Body of pancreas (tissue), 4 donors: ENCODE data around the gene LSAMP. TPM values are rescaled to one million over a fixed set of nuclear protein-coding genes. Genes with fewer than 3 reads are reported as not detected.

ENCODE experiments used
- ATAC-seq: fragments of 150-250 bp; one replicate; pipeline ENCODE4 v1.9.1; 2016
- DNase-seq, 4 donors: peaks; one replicate each; pipeline ENCODE4 v3.0.0-alpha.2; 2019
- H3K27ac ChIP-seq, 4 donors: fragments of 200-600 bp; sonication (generic); 1 replicate in 3 of 4; 2 replicates in 1 of 4; pipeline versions ENCODE4 v1.5.1 to v1.6.1; 2016 to 2019; ENCODE audit warnings: mild to moderate bottlenecking in 1 of 4, mixed read lengths in 1 of 4, moderate library complexity in 1 of 4
- H3K27me3 ChIP-seq, 2 donors: fragments of 200-600 bp; sonication (generic); one replicate each; pipeline ENCODE4 v1.6.0; 2016; ENCODE audit warnings: mild to moderate bottlenecking in 1 of 2
- H3K36me3 ChIP-seq, 2 donors: fragments of 200-600 bp; sonication (generic); replicated peaks in 1 of 2; 2 replicates each; pipeline ENCODE4 v1.5.1; 2016; ENCODE audit warnings: low read depth in 2 of 2; ENCODE audit not compliant: insufficient read depth in 1 of 2
- H3K4me1 ChIP-seq: fragments of 200-600 bp; sonication (generic); one replicate; pipeline ENCODE4 v1.6.0; 2016
- H3K4me3 ChIP-seq, 2 donors: fragments of 200-600 bp; sonication (generic); 1 replicate in 1 of 2; 2 replicates in 1 of 2; pipeline ENCODE4 v1.5.1; 2016 to 2019
- H3K9me3 ChIP-seq, 3 donors: fragments of 200-600 bp; sonication (generic); 1 replicate in 2 of 3; 2 replicates in 1 of 3; pipeline ENCODE4 v1.5.1; 2016
- CTCF ChIP-seq, 7 experiments: fragments of 450-650 bp in 4 of 7; fragments of 200-600 bp in 3 of 7; sonication (generic) in 3 of 7; IDR thresholded peaks; one replicate each; pipeline ENCODE4 v1.5.1; 2016 to 2019; ENCODE audit warnings: antibody characterized with exemption in 7 of 7
- POLR2A ChIP-seq, 3 donors: fragments of 450-650 bp; IDR thresholded peaks; one replicate each; pipeline ENCODE4 v1.6.1; 2016; ENCODE audit warnings: antibody characterized with exemption in 3 of 3, mild to moderate bottlenecking in 2 of 3
- WGBS, 2 donors: methylation state at CpG; one replicate each; pipeline ENCODE4 v1.1.5; 2017; 5-methylcytosine and 5-hydroxymethylcytosine counted together
- intact Hi-C: fragments of 100-400 bp; cut with DNase I; formaldehyde crosslinking; loops from one replicate; pipeline ENCODE4 v1.15.1; 2023
- total RNA-seq, 2 donors: library from RNA; depleted of rRNA; stranded (reverse); fragments of >200 nt; gene quantifications; one replicate each; pipeline ENCODE4 v1.1.0, GENCODE V29; 2016

Gene LSAMP
- total RNA-seq, 2 donors from 2014 or later = 1.6 to 2.1 TPM

- intact Hi-C loops = no loop called here
- Histone ChIP-seq H3K27me3 (no peaks in the 10 kb centered on the region), H3K9me3 (no peaks in the 10 kb centered on the region), H3K4me1 (no peaks in the 10 kb centered on the region), H3K27ac (no peak overlapping the region), H3K4me3 (no peak overlapping the region), H3K36me3 (no peaks in the 10 kb centered on the region)
- DNase-seq (no peak), ATAC-seq (no peak)
- 31 to 39% methylated on average over 2 of the region's 2 CpGs for WGBS, 2 donors
- TF ChIP-seq POLR2A (IDR thresholded peaks at IDR 0.05) = no peak
- no peak for TF ChIP-seq CTCF (IDR thresholded peaks at IDR 0.05)
Measured at GRCh38 chr3:116425126-116425525, 20.2 kb downstream of the LSAMP start.

GRCh38 chr3:116423945-116424344, 21.3 kb downstream of the LSAMP start:
- no peaks in the 10 kb centered on the region for H3K36me3 ChIP-seq
- no peaks in the 10 kb centered on the region for H3K9me3 ChIP-seq
- WGBS, 2 donors = 7 to 12% methylated on average over 1 of the region's 1 CpG
- no peak overlapping the region for H3K4me3 ChIP-seq
- no peaks in the 10 kb centered on the region for H3K4me1 ChIP-seq
- DNase-seq (no peak), ATAC-seq (no peak)
- no peak overlapping the region for H3K27ac ChIP-seq
- H3K27me3 ChIP-seq = no peaks in the 10 kb centered on the region
- intact Hi-C loops = no loop called here
- no peak for TF ChIP-seq POLR2A (IDR thresholded peaks at IDR 0.05)
- TF ChIP-seq CTCF (IDR thresholded peaks at IDR 0.05) = no peak

GRCh38 chr3:116423374-116423773, 21.9 kb downstream of the LSAMP start:
- no peak overlapping the region for H3K4me3 ChIP-seq
- no peaks in the 10 kb centered on the region for H3K36me3 ChIP-seq
- no peak for DNase-seq
- 12% methylated on average over 3 of the region's 3 CpGs for WGBS, 2 donors
- intact Hi-C loops = no loop called here
- H3K27me3 ChIP-seq = no peaks in the 10 kb centered on the region
- no peaks in the 10 kb centered on the region for H3K4me1 ChIP-seq
- TF ChIP-seq CTCF (IDR thresholded peaks at IDR 0.05) (no peak), POLR2A (IDR thresholded peaks at IDR 0.05) (no peak)
- ATAC-seq = no peak
- no peak overlapping the region for H3K27ac ChIP-seq
- no peaks in the 10 kb centered on the region for H3K9me3 ChIP-seq

- no peak for DNase-seq
- ATAC-seq = no peak
- H3K27me3 ChIP-seq = no peaks in the 10 kb centered on the region
- no peaks in the 10 kb centered on the region for H3K36me3 ChIP-seq
- H3K4me3 ChIP-seq = no peak overlapping the region
- H3K9me3 ChIP-seq = no peaks in the 10 kb centered on the region
- intact Hi-C loops = no loop called here
- TF ChIP-seq POLR2A (IDR thresholded peaks at IDR 0.05) = no peak
- no peak for TF ChIP-seq CTCF (IDR thresholded peaks at IDR 0.05)
- H3K4me1 ChIP-seq = no peaks in the 10 kb centered on the region
- no peak overlapping the region for H3K27ac ChIP-seq
- WGBS, 2 donors = 0 to 14% methylated on average over 1 of the region's 1 CpG
Measured at GRCh38 chr3:116417151-116417550, 28.1 kb downstream of the LSAMP start.

- intact Hi-C loops = no loop called here
- Histone ChIP-seq H3K9me3 (no peaks in the 10 kb centered on the region), H3K4me1 (no peaks in the 10 kb centered on the region), H3K4me3 (no peak overlapping the region), H3K27ac (no peak overlapping the region), H3K27me3 (no peaks in the 10 kb centered on the region), H3K36me3 (no peaks in the 10 kb centered on the region)
- TF ChIP-seq CTCF (IDR thresholded peaks at IDR 0.05) (no peak), POLR2A (IDR thresholded peaks at IDR 0.05) (no peak)
- DNase-seq = no peak
- 49 to 70% methylated on average over 2 of the region's 2 CpGs for WGBS, 2 donors
- no peak for ATAC-seq
Measured at GRCh38 chr3:116413319-116413718, 32.0 kb downstream of the LSAMP start.
